Dermis microvascular lymphatic vessel endothelial cell (primary cell): ENCODE results near the gene CPAMD8. TPM values are rescaled to one million over a fixed set of nuclear protein-coding genes. Genes with fewer than 3 reads are reported as not detected.

Experiments
- DNase-seq, 2 donors: peaks; one replicate each; pipeline versions ENCODE4 v3.0.0 to v3.0.0-alpha.2; 2010; ENCODE audit warnings: low read depth in 2 of 2
- total RNA-seq: library from RNA; depleted of rRNA; stranded (reverse); fragments of >200 nt; gene quantifications from 2 replicates; pipeline ENCODE4 v1.2.1, GENCODE V29; 2014

CPAMD8 gene
- 1.5 and 2.4 TPM in 2 replicates for total RNA-seq

DNA sequence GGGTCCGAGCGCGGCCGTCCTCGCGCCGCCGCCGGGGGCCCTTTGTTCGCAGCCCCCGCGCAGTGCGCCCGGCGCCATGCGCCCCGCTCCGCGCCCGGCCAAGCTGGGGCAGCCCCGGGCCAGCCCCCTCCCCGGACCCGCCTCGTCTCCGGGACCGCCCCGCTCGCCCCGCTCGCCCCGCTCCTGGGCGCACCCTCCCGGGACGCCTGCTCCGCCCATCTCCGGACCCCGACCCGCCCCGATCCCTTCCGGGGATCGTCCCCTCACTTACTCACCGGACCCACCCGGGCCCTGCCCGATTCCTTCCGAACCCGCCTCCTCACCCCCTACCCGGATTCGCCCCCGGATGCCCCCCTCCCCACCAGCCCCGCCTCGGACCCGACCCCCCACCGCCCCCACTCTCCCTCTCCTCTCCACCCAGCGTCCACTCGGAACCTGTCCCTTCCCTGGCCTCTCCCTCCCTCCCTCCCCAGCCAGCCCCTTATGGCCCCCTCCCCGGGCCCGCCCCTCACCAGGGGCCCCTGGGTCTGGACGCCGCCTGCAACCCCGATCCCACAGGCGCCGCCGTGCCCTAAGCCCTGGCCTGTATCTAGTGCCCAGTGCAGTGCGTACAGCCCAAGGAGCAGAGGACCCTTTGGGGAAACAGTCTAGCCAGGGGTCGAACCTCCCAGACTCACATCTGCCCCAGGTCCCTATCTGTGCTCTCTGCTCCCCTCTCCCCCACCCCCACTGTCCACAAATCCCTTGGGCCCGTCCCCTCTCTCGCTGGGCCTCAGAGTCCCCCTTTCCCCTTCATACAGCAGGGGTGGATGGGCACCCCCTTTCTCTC is at the start of gene CPAMD8:
Gene CPAMD8 (minus strand): TSS at position 105 of the 829 bp plus-strand sequence. CDS start 168 bp downstream, outside the sequence.
- DNase-seq: no peak

DNA sequence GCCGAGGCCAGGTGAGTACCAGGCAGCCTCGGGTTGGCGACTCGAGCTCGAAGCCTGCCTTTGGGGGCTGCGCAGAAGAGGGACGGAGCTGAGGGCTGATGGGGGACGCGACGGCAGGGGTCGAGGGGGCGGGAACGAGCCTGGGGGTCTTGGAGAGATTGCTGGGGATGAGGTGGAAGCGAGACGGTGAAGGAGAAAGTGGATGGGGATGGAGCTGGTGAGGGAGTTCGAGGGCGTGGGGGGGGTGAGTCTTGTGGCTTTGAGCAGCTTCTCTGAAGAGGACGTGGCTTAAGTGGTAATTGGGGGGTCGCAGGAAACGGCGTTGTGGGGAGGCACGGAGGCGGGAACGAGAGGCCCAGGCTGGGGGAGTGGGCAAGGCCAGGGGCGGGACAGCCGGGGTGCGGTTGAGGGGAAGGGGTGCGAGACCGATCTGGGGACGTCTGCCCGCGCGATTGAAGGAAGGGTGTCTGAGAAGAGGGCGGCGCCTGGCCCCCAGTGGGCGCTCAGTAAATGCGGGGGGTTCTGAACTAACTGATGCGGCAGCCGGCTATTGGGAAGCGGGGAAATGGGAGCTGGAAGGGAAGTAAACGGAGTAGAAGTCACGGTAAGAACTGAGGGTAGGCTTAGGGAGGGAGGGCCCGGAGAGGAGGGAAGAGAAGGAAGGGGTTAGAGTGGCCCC is 49.4 kb upstream of the CPAMD8 start:
- peak in 1 of 2 donors; percentile 57 for DNase-seq

DNA sequence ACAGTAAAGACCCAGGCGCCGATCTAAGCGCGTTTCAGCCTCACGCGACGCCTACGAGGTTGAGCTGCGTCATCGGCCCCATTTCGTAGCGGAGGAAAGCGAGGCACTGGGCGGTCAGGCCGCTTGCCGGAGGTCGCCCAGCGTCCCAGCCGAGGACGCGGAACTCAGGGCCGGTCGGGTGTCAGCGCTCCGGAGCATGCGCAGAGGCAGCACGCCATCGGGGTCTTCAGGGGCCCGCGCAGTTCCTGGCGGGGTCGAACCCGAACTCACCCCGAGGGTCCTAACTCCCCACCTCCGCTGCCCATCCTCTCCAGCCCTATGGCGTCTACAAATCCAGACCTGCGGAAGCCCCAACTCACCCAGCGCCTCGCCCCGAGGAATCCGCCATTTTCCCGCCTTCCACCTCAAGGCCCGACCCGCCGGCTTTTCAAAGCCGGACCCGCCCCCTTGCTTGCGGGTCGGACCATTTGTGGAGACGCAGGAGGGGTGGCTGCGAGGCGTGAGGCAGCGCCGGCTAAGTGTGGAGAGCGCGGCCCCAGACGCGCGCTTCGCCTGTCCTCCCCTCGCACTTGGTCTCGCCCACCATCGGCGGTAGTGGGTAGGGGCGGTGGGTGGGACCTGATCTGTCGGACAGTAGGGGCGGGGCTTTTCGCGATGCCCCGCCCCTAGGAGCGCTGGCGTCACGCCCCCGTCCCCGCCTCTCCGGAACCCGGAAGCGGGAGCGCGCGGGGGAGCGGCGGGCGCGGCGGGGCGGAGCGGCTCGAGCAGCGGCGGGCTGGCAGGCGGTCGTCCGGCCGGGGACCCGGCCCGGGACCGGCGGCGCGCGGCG is 48.6 kb upstream of the CPAMD8 start, which contains the start of the genes HAUS8 and MYO9B:
Gene HAUS8 (minus strand): TSS at position 418 of the 829 bp plus-strand sequence. CDS start 30 bp downstream, at position 388.
Gene MYO9B (plus strand): TSS at position 743 of the 829 bp plus-strand sequence. CDS start 25,941 bp downstream, outside the sequence.
- peak; percentile 99 to 100 for DNase-seq

DNA sequence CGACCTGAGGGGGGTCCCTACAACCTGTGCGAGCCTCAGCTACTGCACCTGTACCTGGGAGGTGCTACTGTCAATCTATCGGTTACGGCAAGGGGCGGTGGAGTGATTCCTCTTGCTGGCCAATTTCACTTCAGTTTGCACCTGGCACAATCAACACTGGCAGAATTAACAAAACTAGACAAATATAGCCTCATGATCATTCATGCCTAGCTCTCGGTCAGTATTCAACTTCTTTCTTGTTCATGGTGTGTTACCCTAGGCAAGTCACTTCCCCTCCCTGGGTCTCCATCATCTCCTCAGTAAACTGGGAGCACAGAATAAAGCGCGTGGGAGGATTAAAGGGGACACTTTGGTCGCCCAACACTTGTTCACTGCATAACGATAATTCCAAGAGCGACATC is 48.0 kb upstream of the CPAMD8 start:
- no peak for DNase-seq

DNA sequence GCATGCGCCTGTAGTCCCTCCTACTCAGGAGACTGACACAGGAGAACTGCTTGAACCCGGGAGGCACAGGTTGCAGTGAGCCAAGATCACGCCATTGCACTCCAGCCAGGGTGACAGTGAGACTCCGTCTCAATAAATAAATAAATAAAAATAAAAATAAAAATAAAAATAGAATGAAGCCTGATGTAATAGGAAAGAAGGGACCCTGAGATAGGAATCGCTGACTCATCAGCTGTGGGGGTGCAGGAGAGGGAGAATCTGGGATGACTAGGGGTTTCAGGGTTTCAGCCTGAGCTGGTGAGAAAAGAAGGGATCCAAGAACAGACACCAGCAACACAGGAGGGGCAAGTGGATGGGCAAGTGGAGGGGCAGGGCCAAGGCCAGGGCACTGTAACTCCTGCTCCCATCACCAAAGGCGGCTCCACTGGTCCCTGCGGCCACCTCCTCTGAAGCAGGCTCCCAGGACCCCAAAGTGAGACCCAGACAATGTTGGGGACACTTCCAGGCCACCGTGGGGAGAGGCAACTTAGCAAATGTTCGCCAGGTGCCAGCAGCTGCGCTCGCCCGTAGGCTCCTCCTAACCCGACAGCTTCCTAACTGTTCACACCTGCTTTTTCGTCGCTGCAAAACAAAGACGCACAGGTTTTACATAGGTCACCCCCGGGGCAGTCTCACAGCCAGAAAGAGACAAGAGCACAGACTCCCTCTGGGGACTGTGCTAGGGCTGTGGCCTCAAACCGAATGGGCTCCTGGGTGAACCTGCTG is 47.4 kb upstream of the CPAMD8 start:
- no peak for DNase-seq

DNA sequence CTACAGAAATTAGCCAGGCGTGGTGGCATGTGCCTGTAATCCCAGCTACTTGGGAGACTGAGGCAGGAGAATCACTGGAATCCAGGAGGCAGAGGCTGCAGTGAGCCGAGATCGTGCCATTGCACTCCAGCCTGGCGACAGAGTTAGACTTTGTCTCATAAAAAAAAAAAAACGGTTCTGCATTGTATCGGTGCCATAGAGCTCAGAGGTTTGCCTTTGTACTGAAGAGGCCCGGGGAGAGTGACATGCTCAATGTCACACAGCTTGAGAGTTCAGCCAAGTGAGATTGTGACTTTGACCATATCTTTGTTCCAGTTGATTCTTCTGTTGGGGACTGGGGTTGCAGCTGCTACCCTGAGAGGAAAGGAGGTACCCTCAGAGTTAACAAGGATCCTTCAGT is 44.3 kb upstream of the CPAMD8 start:
- no peak for DNase-seq

DNA sequence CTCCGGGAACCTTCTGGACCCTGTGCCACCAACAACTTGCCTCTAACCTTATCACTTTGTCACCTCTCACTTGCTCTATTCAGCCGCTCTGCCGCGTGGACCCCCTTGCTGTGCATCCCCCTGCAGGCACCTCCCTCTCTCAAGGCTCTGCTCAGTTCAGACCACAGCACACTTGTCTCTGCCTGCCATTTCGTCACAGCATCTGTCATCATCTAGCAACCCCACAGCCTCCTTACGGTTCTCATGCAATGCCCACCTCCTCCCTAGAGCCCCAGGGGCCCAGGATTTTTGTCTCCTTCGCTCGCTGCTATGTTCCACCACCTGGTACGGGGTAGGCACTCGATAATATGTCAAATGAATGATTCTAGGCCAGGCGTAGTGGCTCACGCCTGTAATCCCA is 43.8 kb upstream of the CPAMD8 start:
- no peak for DNase-seq

DNA sequence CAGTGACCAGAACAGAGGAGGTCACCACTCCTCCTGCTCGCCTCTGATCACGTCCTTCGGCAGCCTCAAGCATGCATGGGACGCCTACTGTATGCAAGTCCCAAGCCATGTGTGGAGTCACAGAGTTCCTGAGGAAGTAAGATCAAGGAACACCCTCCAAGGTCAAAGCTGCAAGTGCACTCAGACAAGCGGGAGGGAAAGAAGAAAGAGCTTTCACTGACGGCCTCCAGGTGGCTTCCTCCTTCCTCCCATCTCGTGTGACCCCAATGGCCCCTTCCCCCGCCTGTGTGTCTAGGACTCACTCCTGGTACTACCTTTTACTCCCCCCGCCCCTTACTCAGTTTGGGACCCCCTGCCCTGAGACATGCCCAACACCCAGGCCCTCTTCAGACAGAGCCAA is 42.6 kb upstream of the CPAMD8 start:
- no peak for DNase-seq

DNA sequence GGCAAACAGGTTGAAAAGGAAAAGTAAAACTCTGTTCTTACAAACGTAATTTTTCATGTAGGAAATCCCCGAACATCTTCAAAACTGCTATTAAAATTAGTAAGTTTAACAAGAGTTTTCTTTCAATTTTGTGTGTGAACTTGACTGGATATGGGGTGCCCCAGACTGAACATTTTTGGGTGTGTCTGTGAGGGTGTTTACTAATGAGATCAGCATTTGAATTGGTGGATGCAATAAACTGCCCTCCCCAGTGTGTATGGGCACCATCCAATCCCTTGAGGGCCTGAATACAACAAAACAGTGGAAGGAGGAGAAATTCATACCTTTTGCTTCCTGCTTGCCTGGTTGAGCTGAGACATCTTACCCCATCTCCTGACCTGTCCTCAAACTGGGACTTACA is 36.8 kb upstream of the CPAMD8 start:
- DNase-seq: no peak

DNA sequence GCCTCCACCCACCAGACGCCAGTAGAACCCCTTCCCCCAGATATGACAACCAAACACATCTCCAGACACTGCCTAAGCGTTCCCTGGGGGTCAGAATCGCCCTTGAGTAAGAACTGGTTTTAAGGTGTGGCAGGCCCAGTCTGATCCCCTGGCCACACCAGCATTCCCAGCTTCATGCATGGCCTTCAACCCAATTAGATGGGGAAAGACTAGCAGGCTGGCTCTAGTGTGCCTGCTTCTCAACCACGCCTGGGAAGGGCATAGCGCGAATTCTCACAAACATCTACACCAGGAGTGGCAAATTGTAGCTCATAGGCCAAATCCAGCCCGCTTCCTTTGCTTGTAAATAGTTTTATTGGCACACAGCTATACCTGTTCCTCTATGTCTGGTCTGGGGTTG is 35.1 kb upstream of the CPAMD8 start:
- no peak for DNase-seq

DNA sequence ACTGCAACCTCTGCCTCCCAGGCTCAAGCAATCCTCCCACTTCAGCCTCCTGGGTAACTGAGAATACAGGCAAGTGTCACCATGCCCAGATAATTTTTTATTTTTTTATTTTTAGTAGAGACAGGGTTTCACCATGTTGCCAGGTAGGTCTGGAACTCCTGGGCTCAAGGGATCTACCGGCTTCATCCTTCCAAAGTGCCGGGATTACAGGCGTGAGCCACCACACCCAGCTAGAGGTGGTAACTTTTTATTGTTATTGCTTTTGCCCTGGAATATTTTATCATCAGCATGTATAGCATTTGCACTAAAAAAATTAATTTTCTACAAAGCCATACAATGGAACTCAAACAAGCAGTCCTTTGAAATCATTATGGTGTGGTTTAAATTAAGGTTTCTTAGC is 34.6 kb upstream of the CPAMD8 start:
- no peak for DNase-seq

DNA sequence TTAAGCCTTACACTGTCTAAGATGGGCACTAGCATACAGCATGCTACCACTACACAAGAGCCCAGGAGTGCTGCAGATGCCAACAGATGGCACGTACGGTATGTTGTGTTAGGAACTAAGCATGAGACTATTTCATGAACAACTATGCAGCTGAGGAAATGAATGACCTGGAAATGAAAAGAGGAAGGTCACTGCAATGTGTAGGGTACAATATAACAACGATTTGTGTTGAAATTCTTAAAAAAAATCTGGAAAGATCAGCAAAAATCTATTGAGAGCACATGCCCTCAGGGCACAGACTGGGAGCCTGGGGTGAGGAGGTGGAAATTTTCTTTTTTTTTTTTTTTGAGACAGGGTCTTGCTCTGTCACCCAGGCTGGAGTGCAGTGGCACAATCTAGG is 34.2 kb upstream of the CPAMD8 start:
- DNase-seq: no peak

DNA sequence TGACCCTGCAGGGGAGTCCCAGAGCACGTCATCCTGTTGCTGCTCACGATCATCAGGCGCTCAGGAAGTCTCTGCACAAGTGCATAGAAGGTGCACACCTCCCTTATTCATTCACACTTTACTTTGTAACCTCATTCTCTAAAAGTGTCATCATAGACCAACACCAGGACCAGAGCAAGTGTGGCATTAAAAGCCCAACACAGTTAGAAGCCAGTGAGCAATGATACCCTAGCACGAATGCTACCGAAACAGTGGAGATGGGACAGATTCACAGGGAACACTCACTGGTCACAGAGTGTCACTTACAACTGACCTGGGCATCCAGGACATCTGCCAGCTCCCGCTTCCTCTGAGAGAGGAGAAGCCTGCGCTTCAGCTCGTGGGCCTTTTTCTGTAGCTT is 31.6 kb upstream of the CPAMD8 start:
- DNase-seq: no peak

DNA sequence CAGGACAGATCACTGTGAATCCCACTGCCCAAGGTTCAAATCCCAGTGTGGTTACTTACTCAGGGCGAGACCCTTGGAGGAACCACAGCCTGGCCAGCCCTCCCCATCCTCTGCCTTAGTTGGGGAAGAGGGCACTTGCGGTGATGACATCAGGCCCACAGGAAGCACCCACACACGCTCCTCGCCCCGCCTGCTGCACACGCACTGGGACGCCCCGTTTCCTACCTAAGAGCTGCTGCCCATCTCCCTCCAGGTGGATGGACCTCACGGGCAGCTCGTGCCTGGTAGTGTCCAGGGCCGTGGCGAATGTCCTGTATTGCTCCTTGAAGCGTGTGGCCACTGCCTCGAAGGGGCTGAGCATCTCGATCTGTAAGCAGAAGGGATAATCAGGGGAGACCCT is 29.0 kb upstream of the CPAMD8 start:
- DNase-seq: no peak

DNA sequence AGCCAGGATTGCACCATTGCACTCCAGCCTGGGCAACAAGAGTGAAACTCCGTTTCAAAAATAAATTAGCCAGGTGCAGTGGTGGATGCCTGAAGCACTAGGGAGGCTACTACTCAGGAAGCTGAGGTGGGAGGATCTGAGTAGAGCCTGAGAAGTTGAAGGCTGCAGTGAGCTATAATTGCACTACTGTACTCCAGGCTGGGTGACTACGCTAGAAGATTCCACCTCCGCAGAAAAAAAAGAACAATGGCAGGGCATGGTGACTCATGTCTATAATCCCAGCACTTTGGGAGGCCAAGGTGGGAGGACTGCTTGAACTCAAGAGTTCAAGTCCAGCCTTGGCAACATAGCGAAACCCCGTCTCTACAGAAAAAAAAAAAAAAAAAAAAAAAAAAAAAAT is 28.1 kb upstream of the CPAMD8 start:
- no peak for DNase-seq

DNA sequence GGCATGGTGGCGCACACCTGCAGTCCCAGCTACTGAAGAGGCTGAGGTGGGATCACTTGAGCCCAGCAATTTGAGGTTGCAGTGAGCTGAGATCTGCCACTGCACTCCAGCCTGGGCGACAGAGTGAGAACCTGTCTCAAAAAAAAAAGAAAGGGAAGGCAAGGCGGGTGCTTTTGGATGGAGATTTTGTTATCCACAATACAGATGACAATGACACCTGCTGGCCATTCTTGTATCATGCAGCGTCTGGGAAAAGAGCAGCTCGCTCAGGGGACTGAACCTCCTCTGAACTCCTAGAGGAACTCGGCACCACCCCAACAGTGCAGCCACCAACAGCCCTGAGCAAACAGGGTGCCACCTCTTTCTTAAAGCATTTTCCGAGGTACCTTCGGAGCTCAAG is 25.8 kb upstream of the CPAMD8 start:
- peak; percentile 17 to 56 for DNase-seq

DNA sequence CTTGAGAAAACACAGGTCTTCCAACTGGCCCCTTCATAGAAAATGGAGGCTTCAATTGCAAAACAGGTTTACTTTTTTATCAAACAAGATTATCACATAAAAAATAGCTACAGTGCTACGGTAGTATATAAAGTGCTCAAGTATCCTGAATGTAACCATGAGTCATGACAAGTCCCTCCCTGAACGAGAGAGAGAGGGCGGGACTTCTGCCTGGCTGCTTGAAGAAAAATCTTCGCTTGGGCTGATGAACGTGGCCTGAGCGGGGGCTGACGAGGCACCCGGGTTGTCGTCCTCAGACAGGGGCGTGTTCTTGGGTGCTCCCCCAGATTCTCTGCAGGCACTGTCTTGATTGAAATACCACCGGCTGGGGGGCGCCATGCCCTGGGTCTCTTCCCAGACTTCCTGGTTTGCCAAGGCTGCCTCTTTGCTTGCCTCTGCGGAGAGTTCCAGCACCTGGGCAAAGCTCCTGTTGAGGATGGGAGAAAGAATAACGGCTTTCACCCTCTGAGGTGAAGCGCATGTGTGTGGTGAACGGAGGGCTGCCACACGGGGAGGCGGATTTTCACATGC is 23.2 kb upstream of the CPAMD8 start:
- DNase-seq: peak in 1 of 2 donors; percentile 27

DNA sequence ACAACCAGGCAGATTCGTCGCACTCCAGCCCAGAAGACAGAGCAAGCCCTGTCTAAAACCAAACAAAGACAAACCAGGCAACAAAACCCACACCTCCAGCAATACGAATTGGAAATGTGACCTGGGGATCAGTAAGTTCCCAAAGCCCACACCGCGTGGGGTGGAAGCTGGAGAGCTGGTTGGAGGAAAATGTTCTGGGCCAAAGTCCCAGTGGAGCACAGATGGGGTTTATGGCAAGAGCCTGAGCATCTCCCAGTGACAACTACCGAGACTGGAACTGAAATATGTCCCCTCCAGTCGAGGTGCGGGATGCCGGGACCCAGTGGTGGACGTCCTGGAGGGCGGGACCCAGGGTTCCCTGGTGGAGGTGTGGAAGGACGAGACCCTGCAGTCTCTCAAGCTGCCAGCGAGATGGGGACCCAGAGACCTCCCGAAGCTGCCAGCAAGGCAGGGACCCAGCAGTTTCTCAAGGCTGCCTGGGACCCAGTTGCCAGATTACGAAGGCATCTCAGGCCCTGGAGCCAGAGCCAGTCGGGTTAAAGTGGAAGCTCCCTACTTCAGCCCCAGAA is 22.4 kb upstream of the CPAMD8 start:
- DNase-seq: no peak

DNA sequence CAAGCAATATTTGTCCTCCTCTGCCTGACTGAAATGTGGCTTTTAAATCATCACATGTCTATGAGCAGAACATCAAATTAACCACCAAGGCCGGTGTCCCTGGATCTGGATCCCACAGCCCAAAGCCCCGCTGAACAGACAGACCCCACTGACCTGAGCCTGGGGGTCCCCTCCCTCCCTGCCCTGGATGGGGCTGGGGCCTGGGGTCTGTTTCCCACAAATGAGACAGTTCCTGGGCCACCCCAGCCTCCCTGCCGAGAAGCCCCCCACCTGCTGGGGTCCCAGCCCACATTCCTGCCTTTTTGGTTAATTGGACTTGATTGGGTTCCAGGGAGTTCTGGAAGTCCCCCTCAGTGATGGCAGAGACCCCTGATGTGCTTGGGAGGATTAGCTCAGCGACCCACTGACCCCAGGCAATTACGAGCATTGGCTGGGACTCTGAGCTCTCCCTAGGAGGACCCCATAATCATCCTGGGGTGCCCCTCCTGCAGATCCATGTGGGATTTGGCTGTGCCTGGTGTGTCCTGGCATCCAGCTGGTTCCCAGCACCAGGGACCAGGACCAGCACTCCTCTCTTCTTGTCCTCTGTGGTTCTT is 19.4 kb upstream of the CPAMD8 start:
- no peak for DNase-seq

DNA sequence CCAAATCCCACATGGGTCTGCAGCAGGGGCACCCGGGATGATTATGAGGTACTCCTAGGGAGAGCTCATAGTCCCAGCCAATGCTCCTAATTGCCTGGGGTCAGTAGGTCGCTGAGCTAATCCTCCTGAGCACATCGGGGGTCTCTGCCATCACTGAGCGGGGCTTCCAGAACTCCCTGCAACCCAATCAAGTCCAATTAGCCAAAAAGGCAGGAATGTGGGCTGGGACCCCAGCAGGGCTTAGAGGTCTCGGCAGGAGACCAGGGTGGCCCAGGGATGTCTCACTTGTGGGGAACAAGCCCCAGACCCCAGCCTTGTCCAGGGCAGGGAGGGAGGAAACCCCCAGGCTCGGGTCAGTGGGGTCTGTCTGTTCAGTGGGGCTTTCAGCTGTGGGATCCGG is 17.1 kb upstream of the CPAMD8 start:
- DNase-seq: no peak
